ENCODE data around the gene FCRL5. TPM values are rescaled to one million over a fixed set of nuclear protein-coding genes. Genes with fewer than 3 reads are reported as not detected.

FCRL5 gene
- total and polyA plus RNA-seq, 8 donors = 0.37 to 4.8 (median 0.76) TPM; not detected in 3

DNA sequence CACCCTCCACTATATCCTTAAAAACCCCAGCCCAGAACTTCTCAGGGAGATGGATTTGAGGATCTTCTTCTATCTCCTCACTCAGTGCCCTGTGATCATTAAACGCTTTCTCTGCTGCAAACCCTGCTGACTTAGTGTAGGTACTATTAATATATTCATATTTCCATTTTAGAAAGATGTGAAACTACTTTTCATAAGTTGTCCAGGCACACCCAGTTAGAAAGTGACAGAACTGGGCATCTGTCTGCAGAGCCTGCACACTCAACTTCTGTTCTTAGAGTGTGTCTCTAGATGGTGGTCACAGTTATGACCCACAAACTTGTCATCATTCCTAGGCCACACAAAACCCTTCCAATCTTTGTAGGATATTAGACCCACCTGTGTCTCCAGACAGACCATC lies 55.0 kb downstream of the FCRL5 start:
- no peak for TF ChIP-seq POLR2AphosphoS5 (IDR thresholded peaks at IDR 0.05)
- TF ChIP-seq, protein P1, sequence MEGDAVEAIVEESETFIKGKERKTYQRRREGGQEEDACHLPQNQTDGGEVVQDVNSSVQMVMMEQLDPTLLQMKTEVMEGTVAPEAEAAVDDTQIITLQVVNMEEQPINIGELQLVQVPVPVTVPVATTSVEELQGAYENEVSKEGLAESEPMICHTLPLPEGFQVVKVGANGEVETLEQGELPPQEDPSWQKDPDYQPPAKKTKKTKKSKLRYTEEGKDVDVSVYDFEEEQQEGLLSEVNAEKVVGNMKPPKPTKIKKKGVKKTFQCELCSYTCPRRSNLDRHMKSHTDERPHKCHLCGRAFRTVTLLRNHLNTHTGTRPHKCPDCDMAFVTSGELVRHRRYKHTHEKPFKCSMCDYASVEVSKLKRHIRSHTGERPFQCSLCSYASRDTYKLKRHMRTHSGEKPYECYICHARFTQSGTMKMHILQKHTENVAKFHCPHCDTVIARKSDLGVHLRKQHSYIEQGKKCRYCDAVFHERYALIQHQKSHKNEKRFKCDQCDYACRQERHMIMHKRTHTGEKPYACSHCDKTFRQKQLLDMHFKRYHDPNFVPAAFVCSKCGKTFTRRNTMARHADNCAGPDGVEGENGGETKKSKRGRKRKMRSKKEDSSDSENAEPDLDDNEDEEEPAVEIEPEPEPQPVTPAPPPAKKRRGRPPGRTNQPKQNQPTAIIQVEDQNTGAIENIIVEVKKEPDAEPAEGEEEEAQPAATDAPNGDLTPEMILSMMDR (IDR thresholded peaks at IDR 0.05) = no peak
- no peak for TF ChIP-seq EP300 (IDR thresholded peaks at IDR 0.05)
- TF ChIP-seq POLR2A (IDR thresholded peaks at IDR 0.05) = no peak
- Histone ChIP-seq H3K4me1 (no peaks in the 10 kb centered on the region), H3K27me3 (peaks cover 0 to 8% (median 0%) of the 10 kb centered on the region in 3 donors), H3K9me3 (no peaks in the 10 kb centered on the region), H3K4me3 (no peak overlapping the region), H3K36me3 (no peaks in the 10 kb centered on the region), H3K27ac (no peak overlapping the region)
- intact Hi-C loops (cut with DNase I; ENCODE audit: low total_unique reads) = no loop called here
- DNase-seq = no peak
- WGBS, 5 donors = 90 to 95% (median 94%) methylated on average over 1 of the region's 1 CpG

DNA sequence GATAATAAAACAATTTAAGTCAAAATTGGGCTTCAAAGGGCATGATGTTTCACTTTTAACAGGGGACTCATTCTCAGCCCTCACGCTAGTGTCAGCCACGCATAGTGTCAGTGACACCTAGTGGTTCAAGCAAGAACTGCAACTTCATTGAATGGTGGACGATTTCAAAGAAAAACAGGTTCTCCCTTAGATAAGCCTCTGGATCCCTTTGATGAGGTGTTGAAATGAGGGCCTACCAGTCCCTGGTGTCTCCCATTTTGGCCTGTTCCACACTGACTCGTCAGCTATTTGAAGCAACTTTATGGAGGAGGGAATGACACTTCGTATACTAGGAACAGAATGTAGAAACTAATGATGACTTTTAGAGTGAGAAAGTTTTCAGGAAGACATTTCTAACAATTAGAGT lies 56.2 kb downstream of the FCRL5 start:
- peaks cover 0 to 14% (median 0%) of the 10 kb centered on the region in 3 donors for H3K27me3 ChIP-seq
- no peak overlapping the region for H3K27ac ChIP-seq
- no peaks in the 10 kb centered on the region for H3K4me1 ChIP-seq
- H3K9me3 ChIP-seq = no peaks in the 10 kb centered on the region
- peak in 1 of 2 donors; percentile 70 for DNase-seq
- no peaks in the 10 kb centered on the region for H3K36me3 ChIP-seq
- WGBS, 5 donors = 15 to 18% (median 16%) methylated on average over 5 of the region's 5 CpGs
- H3K4me3 ChIP-seq = no peak overlapping the region
- intact Hi-C loops (cut with DNase I; ENCODE audit: low total_unique reads) = no loop called here
- no peak for TF ChIP-seq POLR2AphosphoS5 (IDR thresholded peaks at IDR 0.05)
- TF ChIP-seq, protein P1 (IDR thresholded peaks at IDR 0.05) = peak in 4 of 7 experiments; percentile 74 to 89 (median 82)

DNA sequence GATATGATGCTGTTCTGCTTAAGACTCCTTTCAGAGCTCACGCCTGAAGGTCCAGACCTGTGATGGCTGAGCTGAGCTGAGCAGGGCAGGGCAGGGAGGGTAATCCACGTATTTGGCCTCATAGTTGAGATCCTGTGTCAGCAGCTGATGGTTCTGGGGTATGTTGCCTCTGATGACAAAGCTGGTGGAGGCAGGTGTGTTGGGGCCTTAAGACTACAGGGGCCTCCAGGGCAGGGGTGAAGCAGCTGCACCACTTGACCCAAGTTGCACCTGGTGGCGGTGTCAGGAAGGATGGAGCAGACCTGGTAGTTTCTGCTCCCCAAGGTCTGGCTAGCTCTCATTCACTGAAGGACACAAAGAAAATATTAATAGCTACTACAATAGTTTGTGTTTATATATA lies 57.0 kb downstream of the FCRL5 start:
- Histone ChIP-seq H3K27ac (no peak overlapping the region), H3K36me3 (no peaks in the 10 kb centered on the region), H3K9me3 (no peaks in the 10 kb centered on the region), H3K4me3 (no peak overlapping the region), H3K4me1 (no peaks in the 10 kb centered on the region), H3K27me3 (peaks cover 0 to 14% (median 0%) of the 10 kb centered on the region in 3 donors)
- DNase-seq = no peak
- intact Hi-C loops (cut with DNase I; ENCODE audit: low total_unique reads) = no loop called here
- WGBS, 5 donors = 70 to 94% (median 76%) methylated on average over 2 to 3 of the region's 3 CpGs
- TF ChIP-seq, protein P1 (IDR thresholded peaks at IDR 0.05) = no peak
- TF ChIP-seq POLR2AphosphoS5 (IDR thresholded peaks at IDR 0.05) (no peak), POLR2A (IDR thresholded peaks at IDR 0.05) (no peak), EP300 (IDR thresholded peaks at IDR 0.05) (no peak)

DNA sequence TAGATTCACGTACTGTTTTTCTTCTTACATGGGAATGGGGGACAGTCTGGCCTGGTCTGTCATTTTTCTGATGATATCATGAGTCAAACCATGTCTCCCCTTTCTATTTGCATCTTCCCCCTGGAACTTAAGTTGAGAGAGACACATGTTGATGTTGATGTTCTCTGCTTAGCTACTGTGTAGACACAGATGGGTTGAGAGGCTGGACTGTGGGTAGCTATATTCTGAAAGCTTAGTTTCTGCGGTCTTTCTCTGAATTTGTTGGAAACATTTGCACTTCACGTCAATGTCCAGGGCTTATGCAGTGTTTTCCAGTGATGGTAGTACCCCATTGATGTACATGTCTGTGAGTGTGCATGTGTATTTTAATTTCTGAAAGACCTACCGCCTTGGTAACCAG lies 58.2 kb downstream of the FCRL5 start:
- no peak for TF ChIP-seq POLR2A (IDR thresholded peaks at IDR 0.05)
- TF ChIP-seq EP300 (IDR thresholded peaks at IDR 0.05) = no peak
- TF ChIP-seq, protein P1 (IDR thresholded peaks at IDR 0.05) = no peak
- TF ChIP-seq POLR2AphosphoS5 (IDR thresholded peaks at IDR 0.05) = no peak
- DNase-seq = no peak
- Histone ChIP-seq H3K4me1 (no peaks in the 10 kb centered on the region), H3K36me3 (no peaks in the 10 kb centered on the region), H3K27me3 (peaks cover 0 to 14% (median 0%) of the 10 kb centered on the region in 3 donors), H3K9me3 (no peaks in the 10 kb centered on the region), H3K4me3 (no peak overlapping the region), H3K27ac (no peak overlapping the region)
- intact Hi-C loops (cut with DNase I; ENCODE audit: low total_unique reads) = no loop called here
- WGBS, 5 donors = 60 to 80% (median 71%) methylated on average over 4 of the region's 4 CpGs
